ENCODE measurements around the gene AOPEP. TPM values are rescaled to one million over a fixed set of nuclear protein-coding genes. Genes with fewer than 3 reads are reported as not detected.

The AOPEP gene
- polyA plus RNA-seq, 1 experiment: 40.0 TPM

DNA sequence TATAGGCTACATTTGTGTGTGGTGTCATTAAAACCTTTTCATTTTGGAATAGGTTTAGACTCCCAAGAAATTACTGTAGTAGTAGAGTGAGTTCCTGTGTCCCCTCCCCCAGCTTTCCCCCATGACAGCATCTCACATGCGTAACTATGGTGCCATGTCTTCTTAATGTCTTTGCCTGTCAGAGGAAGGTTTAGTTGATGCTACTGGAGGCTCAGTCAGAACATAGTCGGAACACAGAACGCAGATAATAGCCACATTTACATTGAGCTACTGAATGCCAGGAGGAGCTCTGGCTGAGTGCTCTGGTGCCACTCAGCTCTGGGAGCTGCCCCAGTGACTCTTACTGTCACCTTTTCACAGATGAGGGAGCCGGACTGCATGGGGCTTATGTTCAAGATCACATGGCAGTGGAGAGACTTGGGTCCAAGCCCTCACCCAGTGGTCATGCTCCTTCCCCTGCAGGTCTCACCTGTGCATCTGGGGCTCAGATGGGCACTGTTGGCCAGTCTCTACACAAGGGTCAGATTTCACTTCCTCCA lies 223.6 kb downstream of the AOPEP start:
- Histone ChIP-seq H3K27ac (ENCODE audit: low read depth, low read length) (no peak overlapping the region), H3K9me3 (ENCODE audit: control insufficient read depth, insufficient read depth, low read length) (no peaks in the 10 kb centered on the region), H3K27me3 (ENCODE audit: control insufficient read depth, insufficient read depth, low read length) (no peaks in the 10 kb centered on the region), H3K4me3 (ENCODE audit: low read depth, low read length) (no peak overlapping the region)
- CTCF ChIA-PET: no interaction called here
- TF ChIP-seq, protein P1, sequence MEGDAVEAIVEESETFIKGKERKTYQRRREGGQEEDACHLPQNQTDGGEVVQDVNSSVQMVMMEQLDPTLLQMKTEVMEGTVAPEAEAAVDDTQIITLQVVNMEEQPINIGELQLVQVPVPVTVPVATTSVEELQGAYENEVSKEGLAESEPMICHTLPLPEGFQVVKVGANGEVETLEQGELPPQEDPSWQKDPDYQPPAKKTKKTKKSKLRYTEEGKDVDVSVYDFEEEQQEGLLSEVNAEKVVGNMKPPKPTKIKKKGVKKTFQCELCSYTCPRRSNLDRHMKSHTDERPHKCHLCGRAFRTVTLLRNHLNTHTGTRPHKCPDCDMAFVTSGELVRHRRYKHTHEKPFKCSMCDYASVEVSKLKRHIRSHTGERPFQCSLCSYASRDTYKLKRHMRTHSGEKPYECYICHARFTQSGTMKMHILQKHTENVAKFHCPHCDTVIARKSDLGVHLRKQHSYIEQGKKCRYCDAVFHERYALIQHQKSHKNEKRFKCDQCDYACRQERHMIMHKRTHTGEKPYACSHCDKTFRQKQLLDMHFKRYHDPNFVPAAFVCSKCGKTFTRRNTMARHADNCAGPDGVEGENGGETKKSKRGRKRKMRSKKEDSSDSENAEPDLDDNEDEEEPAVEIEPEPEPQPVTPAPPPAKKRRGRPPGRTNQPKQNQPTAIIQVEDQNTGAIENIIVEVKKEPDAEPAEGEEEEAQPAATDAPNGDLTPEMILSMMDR (IDR thresholded peaks at IDR 0.05; ENCODE audit: low read depth, low read length): no peak
- POLR2A ChIA-PET: interaction anchor here (0.7 kb wide), 1 partner anchor 46 kb away, joined by 3 read pairs; no protein-coding TSS in a partner anchor
- DNase-seq (ENCODE audit: low read depth, low spot score): no peak

- no peak for DNase-seq (ENCODE audit: low read depth, low spot score)
- Histone ChIP-seq H3K9me3 (ENCODE audit: control insufficient read depth, insufficient read depth, low read length) (no peaks in the 10 kb centered on the region), H3K27me3 (ENCODE audit: control insufficient read depth, insufficient read depth, low read length) (no peaks in the 10 kb centered on the region), H3K4me3 (ENCODE audit: low read depth, low read length) (no peak overlapping the region), H3K27ac (ENCODE audit: low read depth, low read length) (no peak overlapping the region)
- TF ChIP-seq, protein P1 (IDR thresholded peaks at IDR 0.05; ENCODE audit: low read depth, low read length): no peak
- ChIA-PET POLR2A (interaction anchor here (0.7 kb wide), 1 partner anchor 47 kb away, joined by 3 read pairs; no protein-coding TSS in a partner anchor), CTCF (no interaction called here)
These were observed 224.3 kb downstream of the AOPEP start for GRCh38 chr9:94950579-94951323.

- no peak overlapping the region for H3K4me3 ChIP-seq (ENCODE audit: low read depth, low read length)
- TF ChIP-seq, protein P1 (IDR thresholded peaks at IDR 0.05; ENCODE audit: low read depth, low read length): no peak
- CTCF ChIA-PET: no interaction called here
- POLR2A ChIA-PET: no interaction called here
- H3K9me3 ChIP-seq (ENCODE audit: control insufficient read depth, insufficient read depth, low read length): no peaks in the 10 kb centered on the region
- H3K27ac ChIP-seq (ENCODE audit: low read depth, low read length): no peak overlapping the region
- no peaks in the 10 kb centered on the region for H3K27me3 ChIP-seq (ENCODE audit: control insufficient read depth, insufficient read depth, low read length)
- no peak for DNase-seq (ENCODE audit: low read depth, low spot score)
These were observed 225.0 kb downstream of the AOPEP start for GRCh38 chr9:94951324-94952135.

DNA sequence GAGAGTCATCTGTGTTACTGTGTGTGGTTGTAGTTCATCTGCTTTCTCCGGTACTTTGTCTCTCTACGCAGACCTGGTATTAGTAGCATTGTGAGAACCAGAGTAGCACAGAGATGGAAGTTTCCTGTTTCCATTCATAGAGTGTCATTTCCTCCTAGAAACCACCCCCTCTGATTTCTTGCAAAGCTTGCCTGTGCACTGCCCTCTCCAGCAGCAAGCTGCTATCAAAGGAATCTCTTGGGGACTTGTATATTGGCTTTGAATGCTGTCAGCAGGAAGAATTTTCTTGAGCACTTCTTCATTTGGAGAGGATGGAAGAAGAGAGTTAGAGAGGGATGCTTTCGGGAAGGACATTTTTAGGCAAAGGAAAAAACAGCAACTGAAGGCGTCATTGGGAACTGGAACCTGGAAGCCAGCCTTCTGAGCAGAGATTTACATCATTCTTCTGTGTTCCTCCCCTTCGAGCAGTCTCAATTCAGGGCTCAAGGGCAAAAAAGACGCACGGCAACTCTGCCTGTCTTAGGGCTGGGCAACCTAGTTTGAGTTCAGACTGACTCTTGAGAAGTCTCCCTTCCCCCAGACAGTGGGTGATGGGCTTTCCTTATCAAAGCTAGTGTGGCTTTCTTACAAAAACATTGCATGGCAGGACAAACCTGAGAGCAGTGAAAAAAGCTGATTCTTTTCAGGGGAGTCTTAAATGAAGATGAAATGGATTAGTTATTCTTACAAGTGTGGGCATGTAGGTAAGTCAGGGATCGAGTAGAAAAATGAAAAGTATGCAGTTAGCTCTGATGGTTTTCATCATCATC lies 226.3 kb downstream of the AOPEP start:
- POLR2A ChIA-PET: no interaction called here
- H3K9me3 ChIP-seq (ENCODE audit: control insufficient read depth, insufficient read depth, low read length): no peaks in the 10 kb centered on the region
- CTCF ChIA-PET: no interaction called here
- TF ChIP-seq, protein P1 (IDR thresholded peaks at IDR 0.05; ENCODE audit: low read depth, low read length): no peak
- DNase-seq (ENCODE audit: low read depth, low spot score): no peak
- H3K4me3 ChIP-seq (ENCODE audit: low read depth, low read length): no peak overlapping the region
- H3K27ac ChIP-seq (ENCODE audit: low read depth, low read length): no peak overlapping the region
- no peaks in the 10 kb centered on the region for H3K27me3 ChIP-seq (ENCODE audit: control insufficient read depth, insufficient read depth, low read length)
